Measurements from ENCODE around the gene SMCO4.

DNA sequence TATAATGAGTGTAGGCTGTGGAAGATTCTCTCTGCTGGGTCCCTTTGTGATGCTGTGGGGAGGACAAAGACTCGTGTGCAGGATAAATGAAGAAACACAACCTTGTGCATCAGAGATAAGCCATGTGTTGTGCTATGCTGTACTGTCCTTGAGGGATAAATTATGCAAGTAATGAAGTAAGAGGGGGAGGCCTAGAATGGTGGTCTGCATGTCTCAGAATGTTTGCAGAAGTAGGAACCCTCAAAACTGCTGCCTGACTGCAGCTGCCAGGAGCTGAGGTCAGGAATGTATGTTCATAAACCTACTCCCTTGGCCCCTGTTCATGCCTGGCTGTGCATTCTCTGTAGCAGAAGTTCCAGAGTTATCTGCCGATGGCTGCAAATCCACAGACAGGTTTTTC, 4.6 kb upstream of the SMCO4 start:
- TF ChIP-seq, protein P1, sequence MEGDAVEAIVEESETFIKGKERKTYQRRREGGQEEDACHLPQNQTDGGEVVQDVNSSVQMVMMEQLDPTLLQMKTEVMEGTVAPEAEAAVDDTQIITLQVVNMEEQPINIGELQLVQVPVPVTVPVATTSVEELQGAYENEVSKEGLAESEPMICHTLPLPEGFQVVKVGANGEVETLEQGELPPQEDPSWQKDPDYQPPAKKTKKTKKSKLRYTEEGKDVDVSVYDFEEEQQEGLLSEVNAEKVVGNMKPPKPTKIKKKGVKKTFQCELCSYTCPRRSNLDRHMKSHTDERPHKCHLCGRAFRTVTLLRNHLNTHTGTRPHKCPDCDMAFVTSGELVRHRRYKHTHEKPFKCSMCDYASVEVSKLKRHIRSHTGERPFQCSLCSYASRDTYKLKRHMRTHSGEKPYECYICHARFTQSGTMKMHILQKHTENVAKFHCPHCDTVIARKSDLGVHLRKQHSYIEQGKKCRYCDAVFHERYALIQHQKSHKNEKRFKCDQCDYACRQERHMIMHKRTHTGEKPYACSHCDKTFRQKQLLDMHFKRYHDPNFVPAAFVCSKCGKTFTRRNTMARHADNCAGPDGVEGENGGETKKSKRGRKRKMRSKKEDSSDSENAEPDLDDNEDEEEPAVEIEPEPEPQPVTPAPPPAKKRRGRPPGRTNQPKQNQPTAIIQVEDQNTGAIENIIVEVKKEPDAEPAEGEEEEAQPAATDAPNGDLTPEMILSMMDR (IDR thresholded peaks at IDR 0.05), result no peak
- TF ChIP-seq POLR2A (IDR thresholded peaks at IDR 0.05), result no peak

Data from esophagus squamous epithelium (tissue), 4 donors.